Activated CD4-positive, alpha-beta T cell treated with anti-CD3 and anti-CD28 coated beads for 36 hours (primary cell): ENCODE data around the gene GRIN2A. TPM values are rescaled to one million over a fixed set of nuclear protein-coding genes. Genes with fewer than 3 reads are reported as not detected.

Source experiments
- ATAC-seq: fragments of 200-7000 bp; cut with Tn5 transposase; one replicate; pipeline ENCODE4 v1.10.0; 2021; ENCODE audit warnings: mild to moderate bottlenecking, moderate library complexity
- CTCF ChIA-PET: fragments of 350-600 bp; sonication (Branson Sonifier 250); formaldehyde crosslinking; loops from one replicate; lab custom pipeline; 2021; ENCODE audit warnings: antibody characterized with exemption; lab: Charles Lee
- POLR2A ChIA-PET: fragments of 350-600 bp; sonication (Branson Sonifier 250); formaldehyde crosslinking; loops from one replicate; lab custom pipeline; 2021; ENCODE audit warnings: antibody characterized with exemption, inconsistent platforms; lab: Charles Lee
- DNase-seq: peaks from one replicate; pipeline ENCODE4 v3.0.0-alpha.2; 2020
- H3K27ac Mint-ChIP-seq: one replicate; pipeline ENCODE4 v1.8.0; 2021; ENCODE audit warnings: mixed read lengths
- H3K27me3 Mint-ChIP-seq: one replicate; pipeline ENCODE4 v1.8.0; 2021; ENCODE audit warnings: mixed read lengths
- H3K36me3 Mint-ChIP-seq: one replicate; pipeline ENCODE4 v1.8.0; 2021; ENCODE audit warnings: low read depth, mixed read lengths
- H3K4me1 Mint-ChIP-seq: one replicate; pipeline ENCODE4 v1.8.0; 2021; ENCODE audit warnings: mixed read lengths
- H3K4me3 Mint-ChIP-seq: one replicate; pipeline ENCODE4 v1.8.0; 2021; ENCODE audit warnings: mild to moderate bottlenecking, moderate library complexity, mixed read lengths
- H3K9me3 Mint-ChIP-seq: one replicate; pipeline ENCODE4 v1.8.0; 2021; ENCODE audit warnings: low read depth, mixed read lengths
- intact Hi-C, 2 experiments: fragments of 100-400 bp; cut with DNase I in 1 of 2; cut with micrococcal nuclease in 1 of 2; formaldehyde crosslinking; loops; one replicate each; pipeline versions ENCODE4 v1.14.2 to v1.15.1; 2022 to 2024; cut with DNase I, micrococcal nuclease
- total RNA-seq, 2 experiments: library from RNA; stranded (reverse); gene quantifications; one replicate each; pipeline ENCODE4 v1.2.3, GENCODE V29; 2021

GRIN2A gene
- total RNA-seq, 2 experiments from 2014 or later, result not detected

GRCh38 chr16:10210944-10211343 is 28.7 kb upstream of the GRIN2A start:
- Mint-ChIP-seq H3K4me1 (no peaks in the 10 kb centered on the region), H3K4me3 (no peak overlapping the region), H3K36me3 (no peaks in the 10 kb centered on the region), H3K27ac (no peak overlapping the region), H3K27me3 (peaks cover 6% of the 10 kb centered on the region), H3K9me3 (no peaks in the 10 kb centered on the region)
- CTCF ChIA-PET, result no interaction called here
- intact Hi-C loops, result no loop called here
- DNase-seq (no peak), ATAC-seq (no peak)
- POLR2A ChIA-PET, result no interaction called here

- ATAC-seq (no peak), DNase-seq (no peak)
- no peaks in the 10 kb centered on the region for H3K9me3 Mint-ChIP-seq
- no peaks in the 10 kb centered on the region for H3K4me1 Mint-ChIP-seq
- H3K27me3 Mint-ChIP-seq, result peaks cover 8% of the 10 kb centered on the region
- no peak overlapping the region for H3K27ac Mint-ChIP-seq
- ChIA-PET CTCF (interaction anchor here (1.0 kb wide), 1 partner anchor 396 kb away, joined by 3 read pairs; no protein-coding TSS in a partner anchor), POLR2A (no interaction called here)
- H3K4me3 Mint-ChIP-seq, result no peak overlapping the region
- intact Hi-C loops, result no loop called here
- H3K36me3 Mint-ChIP-seq, result no peaks in the 10 kb centered on the region
Measured at GRCh38 chr16:10206865-10207264, 24.6 kb upstream of the GRIN2A start.

- Mint-ChIP-seq H3K4me1 (no peaks in the 10 kb centered on the region), H3K27ac (no peak overlapping the region), H3K4me3 (no peak overlapping the region), H3K9me3 (no peaks in the 10 kb centered on the region), H3K36me3 (no peaks in the 10 kb centered on the region), H3K27me3 (peaks cover 8% of the 10 kb centered on the region)
- no peak for ATAC-seq
- intact Hi-C loops, result no loop called here
- POLR2A ChIA-PET, result no interaction called here
- DNase-seq, result no peak
- CTCF ChIA-PET, result interaction anchor here (1.0 kb wide), 1 partner anchor 396 kb away, joined by 3 read pairs; no protein-coding TSS in a partner anchor
Measured at GRCh38 chr16:10206215-10206614, 24.0 kb upstream of the GRIN2A start.

- POLR2A ChIA-PET, result interaction anchor here (0.7 kb wide), 1 partner anchor 295 kb away, joined by 3 read pairs; no protein-coding TSS in a partner anchor
- Mint-ChIP-seq H3K36me3 (no peaks in the 10 kb centered on the region), H3K27me3 (peaks cover 8% of the 10 kb centered on the region), H3K27ac (no peak overlapping the region), H3K4me1 (no peaks in the 10 kb centered on the region), H3K4me3 (no peak overlapping the region), H3K9me3 (no peaks in the 10 kb centered on the region)
- intact Hi-C loops, result no loop called here
- CTCF ChIA-PET, result no interaction called here
- DNase-seq (no peak), ATAC-seq (no peak)
Measured at GRCh38 chr16:10205688-10206087, 23.5 kb upstream of the GRIN2A start.

GRCh38 chr16:10202649-10203048 is 20.4 kb upstream of the GRIN2A start:
- Mint-ChIP-seq H3K4me1 (no peaks in the 10 kb centered on the region), H3K9me3 (no peaks in the 10 kb centered on the region), H3K27ac (no peak overlapping the region), H3K4me3 (no peak overlapping the region), H3K36me3 (no peaks in the 10 kb centered on the region), H3K27me3 (peaks cover 6% of the 10 kb centered on the region)
- DNase-seq (no peak), ATAC-seq (no peak)
- POLR2A ChIA-PET, result no interaction called here
- CTCF ChIA-PET, result interaction anchor here (0.6 kb wide), 1 partner anchor 942 kb away, joined by 3 read pairs; no protein-coding TSS in a partner anchor
- intact Hi-C loops, result no loop called here

- Mint-ChIP-seq H3K27ac (no peak overlapping the region), H3K9me3 (no peaks in the 10 kb centered on the region), H3K4me1 (no peaks in the 10 kb centered on the region), H3K4me3 (no peak overlapping the region), H3K27me3 (peaks cover 7% of the 10 kb centered on the region), H3K36me3 (no peaks in the 10 kb centered on the region)
- POLR2A ChIA-PET, result no interaction called here
- no peak for DNase-seq
- intact Hi-C loops, result no loop called here
- CTCF ChIA-PET, result no interaction called here
- no peak for ATAC-seq
Measured at GRCh38 chr16:10200637-10201586, 18.7 kb upstream of the GRIN2A start.

GRCh38 chr16:10196999-10197398 is 14.8 kb upstream of the GRIN2A start:
- CTCF ChIA-PET, result no interaction called here
- DNase-seq, result no peak
- no peak overlapping the region for H3K27ac Mint-ChIP-seq
- ATAC-seq, result no peak
- intact Hi-C loops, result no loop called here
- no peaks in the 10 kb centered on the region for H3K9me3 Mint-ChIP-seq
- POLR2A ChIA-PET, result no interaction called here
- no peaks in the 10 kb centered on the region for H3K4me1 Mint-ChIP-seq
- H3K36me3 Mint-ChIP-seq, result no peaks in the 10 kb centered on the region
- no peak overlapping the region for H3K4me3 Mint-ChIP-seq
- H3K27me3 Mint-ChIP-seq, result peaks cover 7% of the 10 kb centered on the region

GRCh38 chr16:10191096-10191495 is 8.9 kb upstream of the GRIN2A start:
- Mint-ChIP-seq H3K27ac (no peak overlapping the region), H3K4me1 (no peaks in the 10 kb centered on the region), H3K4me3 (no peak overlapping the region), H3K27me3 (peaks cover 8% of the 10 kb centered on the region), H3K9me3 (no peaks in the 10 kb centered on the region), H3K36me3 (no peaks in the 10 kb centered on the region)
- ATAC-seq, result no peak
- ChIA-PET CTCF (no interaction called here), POLR2A (no interaction called here)
- intact Hi-C loops, result no loop called here
- DNase-seq, result no peak

- no peaks in the 10 kb centered on the region for H3K36me3 Mint-ChIP-seq
- H3K4me1 Mint-ChIP-seq, result no peaks in the 10 kb centered on the region
- no peaks in the 10 kb centered on the region for H3K9me3 Mint-ChIP-seq
- DNase-seq, result no peak
- POLR2A ChIA-PET, result interaction anchor here (0.6 kb wide), 1 partner anchor 206 kb away, joined by 4 read pairs; no protein-coding TSS in a partner anchor
- CTCF ChIA-PET, result interaction anchor here (0.9 kb wide), 1 partner anchor 10 kb away, joined by 3 read pairs; no protein-coding TSS in a partner anchor
- H3K27me3 Mint-ChIP-seq, result peaks cover 16% of the 10 kb centered on the region
- intact Hi-C loops, result loop anchor here in 1 of 2 experiments (10.0 kb wide), 2 partner anchors 745 to 1055 kb away; no protein-coding TSS in a partner anchor
- no peak overlapping the region for H3K27ac Mint-ChIP-seq
- no peak for ATAC-seq
- no peak overlapping the region for H3K4me3 Mint-ChIP-seq
Measured at GRCh38 chr16:10189861-10190390, 7.7 kb upstream of the GRIN2A start.

- ChIA-PET CTCF (interaction anchor here (0.6 to 1.2 kb wide), 2 partner anchors 9 to 24 kb away, joined by 3 read pairs; no protein-coding TSS in a partner anchor), POLR2A (no interaction called here)
- intact Hi-C loops, result loop anchor here in 1 of 2 experiments (10.0 kb wide), 2 partner anchors 743 to 1053 kb away; no protein-coding TSS in a partner anchor
- H3K4me1 Mint-ChIP-seq, result peaks cover 2% of the 10 kb centered on the region
- no peak overlapping the region for H3K4me3 Mint-ChIP-seq
- no peak for DNase-seq
- no peak for ATAC-seq
- H3K36me3 Mint-ChIP-seq, result no peaks in the 10 kb centered on the region
- H3K27me3 Mint-ChIP-seq, result peaks cover 28% of the 10 kb centered on the region
- H3K9me3 Mint-ChIP-seq, result no peaks in the 10 kb centered on the region
- no peak overlapping the region for H3K27ac Mint-ChIP-seq
Measured at GRCh38 chr16:10188236-10188635, 6.0 kb upstream of the GRIN2A start.
